HG03196 (cell line): ENCODE measurements around the gene SRBD1.

ENCODE experiments used
- ATAC-seq: cut with Tn5 transposase; IDR thresholded peaks from one replicate; pipeline ENCODE4 v1.9.1; 2021; ENCODE audit not compliant: unreplicated experiment

Gene SRBD1

GRCh38 chr2:45388541-45389100 is 222.4 kb downstream of the SRBD1 start:
- ATAC-seq, result no peak

GRCh38 chr2:45382744-45383143 is 228.3 kb downstream of the SRBD1 start:
- no peak for ATAC-seq

- no peak for ATAC-seq
These were observed 230.8 kb downstream of the SRBD1 start for GRCh38 chr2:45380131-45380836.

- no peak for ATAC-seq
These were observed 231.5 kb downstream of the SRBD1 start for GRCh38 chr2:45379399-45380087.

GRCh38 chr2:45373534-45373933 is 237.5 kb downstream of the SRBD1 start:
- ATAC-seq, result no peak

GRCh38 chr2:45370369-45370768 is 240.7 kb downstream of the SRBD1 start:
- no peak for ATAC-seq

- ATAC-seq, result no peak
These were observed 242.3 kb downstream of the SRBD1 start for GRCh38 chr2:45368792-45369191.

- ATAC-seq, result no peak
These were observed 249.4 kb downstream of the SRBD1 start for GRCh38 chr2:45361666-45362065.

- no peak for ATAC-seq
These were observed 256.3 kb downstream of the SRBD1 start for GRCh38 chr2:45354776-45355175.

- ATAC-seq, result no peak
These were observed 257.2 kb downstream of the SRBD1 start for GRCh38 chr2:45353879-45354278.

GRCh38 chr2:45352506-45352905 is 258.6 kb downstream of the SRBD1 start:
- ATAC-seq, result no peak

- ATAC-seq, result no peak
These were observed 265.5 kb downstream of the SRBD1 start for GRCh38 chr2:45345331-45346234.

- ATAC-seq, result no peak
These were observed 266.6 kb downstream of the SRBD1 start for GRCh38 chr2:45344502-45344901.

GRCh38 chr2:45344071-45344470 is 267.0 kb downstream of the SRBD1 start:
- ATAC-seq, result no peak

GRCh38 chr2:45343251-45344017 is 267.6 kb downstream of the SRBD1 start:
- no peak for ATAC-seq

GRCh38 chr2:45340318-45340717 is 270.7 kb downstream of the SRBD1 start:
- ATAC-seq, result no peak

- ATAC-seq, result no peak
These were observed 271.8 kb downstream of the SRBD1 start for GRCh38 chr2:45339253-45339652.
